HG02763 (cell line): Measurements from ENCODE around the gene IFT88.

Experiments used
- ATAC-seq: cut with Tn5 transposase; IDR thresholded peaks from one replicate; pipeline ENCODE4 v1.9.1; 2021; ENCODE audit warnings: mild to moderate bottlenecking, moderate library complexity; ENCODE audit not compliant: unreplicated experiment

Gene IFT88

GRCh38 chr13:20684546-20684945, 117.6 kb downstream of the IFT88 start:
- ATAC-seq: no peak

GRCh38 chr13:20685092-20685491, 118.1 kb downstream of the IFT88 start:
- no peak for ATAC-seq

- ATAC-seq: no peak
Measured at GRCh38 chr13:20686167-20686566, 119.2 kb downstream of the IFT88 start.

DNA sequence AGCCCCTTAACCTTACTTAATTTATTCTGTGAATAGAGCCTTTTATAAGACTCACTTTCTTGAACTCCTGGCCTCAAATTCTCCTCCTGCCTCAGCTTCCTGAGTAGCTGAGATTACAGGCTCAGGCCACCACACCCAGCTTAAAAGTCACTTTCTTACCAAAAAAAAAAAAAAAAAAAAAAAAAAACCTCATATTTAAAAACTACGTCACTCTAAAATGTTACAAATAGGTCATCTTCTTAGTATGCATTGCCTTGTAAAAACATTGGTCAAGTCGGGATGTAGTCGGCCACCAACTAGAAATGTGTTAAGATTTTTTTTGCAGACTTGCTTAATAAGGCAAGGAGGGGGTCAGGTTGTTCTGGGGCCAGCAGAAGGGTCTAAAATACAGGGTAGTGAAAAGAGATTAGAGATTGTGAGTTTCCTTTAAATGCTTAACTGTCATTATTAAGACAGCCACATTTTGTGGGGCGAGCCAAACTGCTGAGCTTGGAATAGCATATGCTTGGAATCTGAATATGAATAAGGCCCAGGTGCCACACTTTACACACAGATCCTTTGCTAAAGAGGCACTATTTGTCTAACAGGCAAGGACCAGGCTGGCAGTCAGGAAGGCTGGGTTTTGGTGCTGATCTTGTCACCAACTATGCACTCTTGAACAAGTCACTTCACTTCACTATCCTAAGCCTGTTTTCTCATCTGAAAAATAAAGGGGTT, 120.1 kb downstream of the IFT88 start:
- ATAC-seq: no peak

- no peak for ATAC-seq
Measured at GRCh38 chr13:20689291-20689690, 122.3 kb downstream of the IFT88 start.

DNA sequence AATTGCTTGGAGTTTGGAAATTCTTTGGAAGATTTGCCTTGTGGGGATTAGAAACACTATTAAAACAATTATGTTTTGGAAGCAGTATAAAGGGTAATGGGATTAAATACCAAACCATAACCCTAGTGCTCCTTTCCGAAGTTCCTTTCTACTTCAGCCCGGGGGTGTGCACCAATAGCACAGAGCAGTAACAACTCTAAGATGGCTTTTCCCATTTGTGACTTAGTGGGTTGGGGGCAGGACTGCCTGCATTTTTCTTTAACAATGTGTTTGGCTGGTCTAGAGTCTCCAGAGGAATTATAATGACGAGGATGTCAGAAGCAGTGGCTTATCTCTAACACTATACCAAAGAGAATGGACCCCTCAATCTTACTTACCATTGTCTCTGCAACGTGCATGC, 124.7 kb downstream of the IFT88 start:
- no peak for ATAC-seq

DNA sequence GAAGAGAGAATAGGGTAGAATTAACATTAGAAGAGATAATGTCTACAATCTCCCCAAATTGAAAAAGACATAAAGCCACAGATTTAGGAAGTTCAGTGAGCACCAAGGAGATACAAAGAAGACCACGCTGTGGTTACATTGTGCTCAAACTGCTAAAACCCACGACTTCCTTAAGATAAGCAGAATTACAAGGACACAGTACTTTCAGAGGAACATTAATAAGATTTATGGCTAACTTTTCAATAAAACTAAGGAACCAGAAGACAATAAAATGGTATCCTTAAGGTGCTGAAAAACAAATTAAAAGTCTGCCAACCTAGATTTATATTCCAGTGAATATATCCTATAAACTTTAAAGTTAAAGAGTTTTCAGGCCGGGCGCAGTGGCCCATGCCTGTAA, 129.1 kb downstream of the IFT88 start:
- no peak for ATAC-seq

DNA sequence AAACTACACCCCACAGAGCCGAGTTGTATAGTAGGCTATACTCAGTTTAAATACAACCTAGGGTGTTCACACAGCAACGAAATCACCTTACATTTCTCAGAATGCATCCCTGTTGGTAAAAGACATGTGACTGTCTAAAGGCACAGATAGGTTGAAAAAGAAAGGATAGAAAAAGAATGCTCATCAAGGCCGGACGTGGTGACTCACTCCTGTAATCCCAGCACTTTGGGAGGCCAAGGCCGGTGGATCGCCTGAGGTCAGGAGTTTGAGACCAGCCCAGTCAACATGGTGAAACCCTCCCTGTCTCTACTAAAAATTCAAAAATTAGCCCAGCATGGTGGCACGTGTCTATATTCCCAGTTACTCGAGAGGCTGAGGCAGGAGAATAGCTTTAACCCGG, 132.8 kb downstream of the IFT88 start:
- no peak for ATAC-seq

GRCh38 chr13:20700288-20700687, 133.3 kb downstream of the IFT88 start:
- ATAC-seq: no peak

DNA sequence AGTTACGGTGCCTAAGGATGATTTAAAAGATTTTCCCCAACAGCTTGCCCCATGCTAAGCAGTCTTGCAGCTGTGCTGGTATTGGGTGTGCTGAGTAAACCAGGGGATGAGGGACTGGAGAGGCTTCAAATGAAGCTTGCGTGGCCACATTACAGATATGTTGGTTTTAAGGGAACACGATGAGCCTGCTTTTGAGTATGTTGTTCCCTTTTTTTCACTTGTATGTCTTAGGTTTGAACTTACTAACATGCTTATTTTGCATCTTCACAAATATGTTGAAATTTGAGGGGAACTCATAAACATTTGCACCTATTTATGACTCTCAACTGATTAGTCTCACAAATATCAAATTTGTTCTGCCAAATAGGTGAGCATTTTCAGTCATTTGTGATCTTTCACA, 134.5 kb downstream of the IFT88 start:
- no peak for ATAC-seq

DNA sequence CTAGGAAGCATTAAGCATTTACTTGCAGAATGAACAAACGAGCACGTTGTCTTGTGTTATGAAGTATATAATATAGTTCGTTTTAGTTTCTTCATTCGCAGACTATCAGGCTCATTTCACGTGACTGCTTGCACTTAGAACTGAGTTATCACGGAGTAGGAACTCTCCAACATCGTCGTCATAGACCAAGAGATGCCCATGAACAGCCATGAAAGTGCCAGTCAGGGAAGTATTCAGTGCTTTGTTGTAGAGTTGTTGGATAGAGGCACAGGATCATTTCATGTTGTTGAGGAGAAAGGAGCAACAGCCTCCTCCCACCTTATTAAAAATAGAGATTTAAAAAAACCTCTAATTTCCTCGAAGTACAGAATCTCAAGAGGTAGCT, 135.6 kb downstream of the IFT88 start:
- no peak for ATAC-seq

- ATAC-seq: peak; percentile 7
Measured at GRCh38 chr13:20702915-20703779, 136.2 kb downstream of the IFT88 start, which contains the start of gene IL17D. Gene IL17D, plus strand, starts transcription at chr13:20703699. Its CDS starts 303 bp downstream, at chr13:20704002.

DNA sequence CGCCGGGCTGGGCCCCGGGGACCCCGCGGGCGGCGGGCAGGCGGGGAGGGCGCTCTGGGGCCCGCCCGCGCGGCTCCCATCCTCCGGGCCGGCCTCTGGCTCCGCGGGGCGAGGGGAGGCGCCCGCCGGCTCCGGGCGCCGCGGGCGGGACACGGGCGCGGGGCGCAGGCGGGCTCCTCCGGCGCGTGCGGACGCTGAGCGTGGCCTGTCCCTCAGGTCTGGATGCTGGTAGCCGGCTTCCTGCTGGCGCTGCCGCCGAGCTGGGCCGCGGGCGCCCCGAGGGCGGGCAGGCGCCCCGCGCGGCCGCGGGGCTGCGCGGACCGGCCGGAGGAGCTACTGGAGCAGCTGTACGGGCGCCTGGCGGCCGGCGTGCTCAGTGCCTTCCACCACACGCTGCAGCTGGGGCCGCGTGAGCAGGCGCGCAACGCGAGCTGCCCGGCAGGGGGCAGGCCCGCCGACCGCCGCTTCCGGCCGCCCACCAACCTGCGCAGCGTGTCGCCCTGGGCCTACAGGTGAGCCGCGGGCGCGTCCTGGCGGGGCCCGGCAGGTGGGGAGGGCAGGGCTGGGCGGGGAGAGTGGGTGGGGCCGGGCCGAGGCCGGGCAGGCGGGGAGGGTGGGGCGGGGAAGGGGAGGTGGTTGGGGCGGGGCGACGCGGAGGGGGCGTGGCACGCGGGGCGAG, 137.0 kb downstream of the IFT88 start:
- ATAC-seq: peak; percentile 89

DNA sequence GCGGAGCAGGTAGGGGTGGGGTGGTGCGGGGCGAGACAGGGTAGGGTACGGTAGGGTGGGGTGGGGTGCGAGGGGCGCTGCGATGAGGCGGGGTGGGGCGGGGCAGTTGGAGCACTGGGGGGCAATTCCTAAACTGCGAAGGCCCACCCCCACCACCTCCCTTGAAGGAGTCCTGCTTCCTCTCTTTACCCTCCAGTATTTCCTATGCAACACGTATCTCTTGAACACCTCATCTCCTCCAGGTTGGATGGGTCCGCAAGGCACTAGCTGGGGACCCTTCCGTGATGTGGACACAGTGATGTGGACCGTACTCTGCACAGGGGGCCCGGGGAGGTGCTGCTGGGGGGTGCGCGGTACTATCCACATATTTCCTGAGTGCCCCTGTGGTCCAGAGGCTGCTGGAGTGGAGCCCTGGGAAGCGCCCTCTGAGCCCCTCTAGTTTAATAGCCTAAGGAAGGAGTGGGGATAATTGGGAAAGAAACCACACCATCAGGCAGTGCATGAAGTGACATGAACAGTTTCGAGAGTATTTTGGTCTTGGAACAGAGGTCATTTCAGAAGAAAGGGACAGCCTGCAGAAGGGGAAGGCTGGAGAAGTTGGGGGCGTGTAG, 137.6 kb downstream of the IFT88 start:
- no peak for ATAC-seq

DNA sequence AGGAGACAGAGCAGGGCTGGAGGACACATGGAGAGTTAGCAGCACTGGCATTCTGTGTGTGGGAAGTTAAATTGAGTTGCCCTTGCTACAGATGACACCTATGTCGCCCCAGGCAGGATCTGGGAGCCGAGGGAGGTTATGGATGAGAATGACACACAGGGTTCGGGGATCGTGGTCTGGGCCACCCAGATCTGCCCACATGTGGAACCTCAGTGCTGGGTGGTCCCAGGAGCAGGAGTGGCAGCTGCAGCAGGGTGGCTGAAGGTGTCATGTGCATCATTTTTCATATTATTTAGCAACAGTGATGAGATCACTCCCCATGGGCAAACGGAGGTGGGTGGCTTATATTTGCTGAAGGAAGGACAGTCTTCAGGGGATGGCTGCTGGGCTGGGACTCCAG, 139.7 kb downstream of the IFT88 start:
- ATAC-seq: no peak

- ATAC-seq: no peak
Measured at GRCh38 chr13:20708216-20708615, 141.3 kb downstream of the IFT88 start.

GRCh38 chr13:20709369-20709768, 142.4 kb downstream of the IFT88 start:
- ATAC-seq: no peak

DNA sequence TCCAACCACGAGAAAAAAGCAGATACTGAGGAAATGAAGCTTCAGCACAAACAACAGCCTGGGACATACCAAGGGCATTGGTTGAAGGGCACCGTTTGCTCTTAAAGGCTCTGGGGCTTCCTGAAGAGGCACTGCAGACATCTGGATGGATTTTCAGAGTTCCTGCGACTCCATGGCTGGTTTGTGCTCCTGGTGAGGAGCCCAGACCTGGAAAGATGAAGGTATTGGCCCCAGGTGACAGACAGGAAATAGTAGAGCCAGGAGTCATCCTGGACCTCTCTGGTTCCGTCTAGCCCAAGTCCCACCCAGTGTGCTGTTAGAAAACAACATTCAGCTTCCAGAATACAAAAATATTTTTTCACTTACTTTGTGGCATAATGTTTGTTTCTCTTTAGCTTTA, 142.8 kb downstream of the IFT88 start:
- ATAC-seq: no peak

DNA sequence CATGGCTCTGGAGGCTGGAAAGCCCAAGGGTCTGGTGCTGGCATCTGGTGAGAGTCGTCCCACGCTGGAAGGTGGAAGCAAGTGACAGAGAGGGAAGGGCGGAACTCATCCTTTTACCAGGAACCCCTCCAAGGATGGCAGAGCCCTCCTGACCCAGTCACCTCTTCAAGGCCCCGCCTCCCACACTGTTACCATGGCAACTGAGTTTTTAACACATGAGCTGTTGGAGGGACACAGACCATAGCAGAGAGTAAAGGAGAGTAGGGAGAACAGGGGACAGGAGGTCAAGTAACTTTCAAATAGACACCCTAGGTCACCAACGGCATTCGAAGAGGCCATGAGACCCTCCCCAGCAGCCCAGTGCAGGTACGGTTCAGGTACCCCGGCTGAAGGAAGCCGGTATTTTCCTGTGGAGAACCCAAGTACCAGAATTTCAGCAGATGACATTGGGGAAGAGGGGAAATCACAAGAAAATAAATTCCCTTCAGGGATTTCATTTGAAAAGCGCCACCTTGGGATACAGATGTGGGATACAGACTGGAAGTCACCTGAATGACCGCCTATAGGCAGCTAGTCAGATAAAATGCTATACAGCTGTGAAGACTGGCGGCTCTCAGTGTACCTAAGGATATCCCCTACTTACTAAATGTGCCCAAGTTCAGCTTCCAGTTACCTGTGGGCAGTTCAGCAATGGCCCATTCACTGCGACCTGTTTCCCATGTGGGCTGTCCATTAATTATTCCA, 144.5 kb downstream of the IFT88 start:
- ATAC-seq: no peak

- no peak for ATAC-seq
Measured at GRCh38 chr13:20713014-20713376, 146.0 kb downstream of the IFT88 start.

GRCh38 chr13:20713751-20714150, 146.8 kb downstream of the IFT88 start:
- no peak for ATAC-seq
